K562 (cell line): Measurements from ENCODE around the gene KLRB1. TPM values are rescaled to one million over a fixed set of nuclear protein-coding genes. Genes with fewer than 3 reads are reported as not detected.
A peak's percentile ranks its signal among the peaks of the same experiment; 100 is the strongest.

ENCODE experiments used
- CBX8 ChIP-seq: fragments of 200-600 bp; sonication (generic); IDR thresholded peaks from 2 replicates; pipeline ENCODE4 v1.6.1; 2012; ENCODE audit warnings: borderline replicate concordance, mixed run types, low read depth, mild to moderate bottlenecking, moderate library complexity, mixed read lengths, low read length, control low read depth, inconsistent platforms; ENCODE audit not compliant: poor library complexity, severe bottlenecking; ENCODE audit errors: extremely low read depth
- CHD2 ChIP-seq: IDR thresholded peaks from 2 replicates; pipeline ENCODE4 v1.6.1; 2011; ENCODE audit warnings: low read depth, low read length
- EP400 ChIP-seq: fragments of 450-650 bp; IDR thresholded peaks from 2 replicates; pipeline ENCODE4 v1.6.1; 2017; ENCODE audit warnings: antibody characterized with exemption, mild to moderate bottlenecking, moderate library complexity
- ETV1 ChIP-seq: fragments of 450-650 bp; conservative IDR thresholded peaks from 2 replicates; pipeline ENCODE4 v1.6.1; 2016; ENCODE audit warnings: missing genetic modification characterization, control low read depth, low read depth, missing compliant biosample characterization
- FIP1L1 ChIP-seq: fragments of 200-400 bp; formaldehyde crosslinking; IDR thresholded peaks from 2 replicates; pipeline ENCODE4 v1.6.1; 2018; ENCODE audit warnings: mild to moderate bottlenecking, low read depth, low read length; ENCODE audit not compliant: poor library complexity, severe bottlenecking
- FUS ChIP-seq: fragments of 200-400 bp; formaldehyde crosslinking; optimal IDR thresholded peaks from 2 replicates; pipeline ENCODE3; 2017; ENCODE audit warnings: low read depth, low read length
- HNRNPLL ChIP-seq: fragments of 200-400 bp; formaldehyde crosslinking; IDR thresholded peaks from 2 replicates; pipeline ENCODE4 v1.6.1; 2017; ENCODE audit warnings: low read length, low read depth, mild to moderate bottlenecking; ENCODE audit not compliant: poor library complexity, severe bottlenecking
- HNRNPUL1 ChIP-seq: fragments of 200-400 bp; formaldehyde crosslinking; IDR thresholded peaks from 2 replicates; pipeline ENCODE4 v1.6.1; 2017; ENCODE audit warnings: low read length
- KLF16 ChIP-seq: IDR thresholded peaks from 2 replicates; pipeline ENCODE4 v1.6.1; 2016; ENCODE audit warnings: antibody characterized with exemption
- SPI1 ChIP-seq: IDR thresholded peaks from 2 replicates; pipeline ENCODE4 v1.6.1; 2011; ENCODE audit warnings: low read depth, low read length, control low read depth, borderline replicate concordance
- TAL1 ChIP-seq: fragments of 450-650 bp; IDR thresholded peaks from 2 replicates; pipeline ENCODE4 v1.6.1; 2016; ENCODE audit warnings: mild to moderate bottlenecking
- TGIF2 ChIP-seq: sonication (generic); formaldehyde crosslinking; IDR thresholded peaks from 2 replicates; pipeline ENCODE4 v1.8.1; 2022; ENCODE audit warnings: mild to moderate bottlenecking, missing genetic modification reagents, moderate library complexity
- ZNF263 ChIP-seq: sonication (generic); formaldehyde crosslinking; IDR thresholded peaks from 2 replicates; pipeline ENCODE4 v1.8.0; 2022; ENCODE audit warnings: mild to moderate bottlenecking, missing genetic modification reagents, borderline replicate concordance
- ZNF282 ChIP-seq: sonication (generic); formaldehyde crosslinking; IDR thresholded peaks from 2 replicates; pipeline ENCODE4 v1.8.1; 2023; ENCODE audit warnings: missing genetic modification reagents
- ZNF311 ChIP-seq: fragments of 250-450 bp; sonication (Bioruptor Pico); IDR thresholded peaks from 2 replicates; pipeline ENCODE4 v1.4.0; 2020; ENCODE audit warnings: mild to moderate bottlenecking, moderate library complexity
- polyA plus RNA-seq, 8 experiments: library from polyadenylated mRNA; depleted of rRNA in 4 of 8; stranded (reverse) in 5 of 8; unstranded in 3 of 8; fragments of >200 nt; fragmentation: Nextera tagmentation in 2 of 8; fragmentation: Illumina TruSeq in 1 of 8; extraction: Ambion mirVana in 2 of 8; extraction: Trizol in 1 of 8; gene quantifications; 2 replicates each; pipeline versions ENCODE4 v1.2.1 to v1.2.3, GENCODE V29; 2011 to 2014; ENCODE audit warnings: inconsistent platforms in 1 of 8, missing spikeins in 1 of 8
- total RNA-seq, 7 experiments: library from RNA; depleted of rRNA in 6 of 7; stranded (reverse); fragments of >200 nt in 6 of 7; fragmentation: Illumina TruSeq in 2 of 7; extraction: Trizol in 2 of 7; gene quantifications; 2 replicates each; pipeline versions ENCODE4 v1.2.1 to v1.2.3, GENCODE V29; 2011 to 2021; ENCODE audit warnings: low replicate concordance in 1 of 7
- TF ChIP-seq, protein P1 (sequence below): sonication (generic); formaldehyde crosslinking; IDR thresholded peaks from 2 replicates; pipeline ENCODE4 v1.8.0; 2022; ENCODE audit warnings: mild to moderate bottlenecking, low read depth, missing genetic modification reagents
- TF ChIP-seq, protein P2 (sequence below): fragments of 250-450 bp; sonication (Bioruptor Pico); IDR thresholded peaks from 2 replicates; pipeline ENCODE4 v1.5.0; 2020; ENCODE audit warnings: mild to moderate bottlenecking, borderline replicate concordance
- TF ChIP-seq, protein P3 (sequence below), 2 experiments: IDR thresholded peaks in 1 of 2; conservative IDR thresholded peaks in 1 of 2; 2 replicates each; pipeline ENCODE4 v1.6.1; 2016; ENCODE audit warnings: low read depth in 2 of 2, mild to moderate bottlenecking in 1 of 2, missing compliant biosample characterization in 1 of 2, missing genetic modification characterization in 1 of 2, moderate library complexity in 1 of 2
- TF ChIP-seq, protein P4 (sequence below): sonication (generic); formaldehyde crosslinking; IDR thresholded peaks from 2 replicates; pipeline ENCODE4 v1.8.1; 2023; ENCODE audit warnings: mild to moderate bottlenecking, missing genetic modification reagents

Gene KLRB1
- total and polyA plus RNA-seq, 9 of the 15 experiments (the other 6 are each of a cell fraction or from before 2014, with no cell fraction given), result not detected

DNA sequence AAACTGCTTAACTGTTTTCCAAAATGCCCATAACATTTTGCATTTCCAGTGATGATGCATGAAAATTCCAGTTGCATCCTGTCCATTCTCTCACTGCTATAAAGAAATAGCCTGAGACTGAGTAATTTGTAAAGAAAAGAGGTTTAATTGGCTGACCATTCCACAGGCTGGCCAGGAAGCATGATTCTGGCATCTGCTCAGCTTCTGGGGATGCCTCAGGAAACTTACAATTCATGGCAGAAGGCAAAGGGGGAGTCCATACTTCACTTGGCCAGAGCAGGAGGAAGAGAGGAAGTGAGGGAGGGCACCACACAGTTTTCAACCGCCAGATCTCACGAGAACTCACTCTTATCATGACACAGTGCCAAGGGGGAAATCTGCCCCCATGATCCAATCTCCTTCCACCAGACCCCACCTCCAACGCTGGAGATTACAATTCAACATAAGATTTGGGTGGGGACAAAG is 43.6 kb upstream of the KLRB1 start (continued):
- no peak for TF ChIP-seq CBX8
- TF ChIP-seq SPI1, result peak; percentile 78
- TF ChIP-seq HNRNPLL, result no peak
- TF ChIP-seq CHD2, result peak; percentile 84
- no peak for TF ChIP-seq ZNF282 (CRISPR knock-in tag)
- no peak for TF ChIP-seq EP400
- no peak for TF ChIP-seq ZNF311 (CRISPR knock-in tag)
- TF ChIP-seq TGIF2, result no peak
- no peak for TF ChIP-seq FIP1L1
- TF ChIP-seq, protein P1, sequence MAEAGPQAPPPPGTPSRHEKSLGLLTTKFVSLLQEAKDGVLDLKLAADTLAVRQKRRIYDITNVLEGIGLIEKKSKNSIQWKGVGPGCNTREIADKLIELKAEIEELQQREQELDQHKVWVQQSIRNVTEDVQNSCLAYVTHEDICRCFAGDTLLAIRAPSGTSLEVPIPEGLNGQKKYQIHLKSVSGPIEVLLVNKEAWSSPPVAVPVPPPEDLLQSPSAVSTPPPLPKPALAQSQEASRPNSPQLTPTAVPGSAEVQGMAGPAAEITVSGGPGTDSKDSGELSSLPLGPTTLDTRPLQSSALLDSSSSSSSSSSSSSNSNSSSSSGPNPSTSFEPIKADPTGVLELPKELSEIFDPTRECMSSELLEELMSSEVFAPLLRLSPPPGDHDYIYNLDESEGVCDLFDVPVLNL (CRISPR knock-in tag), result no peak
- no peak for TF ChIP-seq HNRNPUL1
- TF ChIP-seq ETV1 (tag), result peak; percentile 46
- TF ChIP-seq FUS, result no peak
- no peak for TF ChIP-seq KLF16
- TF ChIP-seq, protein P2, sequence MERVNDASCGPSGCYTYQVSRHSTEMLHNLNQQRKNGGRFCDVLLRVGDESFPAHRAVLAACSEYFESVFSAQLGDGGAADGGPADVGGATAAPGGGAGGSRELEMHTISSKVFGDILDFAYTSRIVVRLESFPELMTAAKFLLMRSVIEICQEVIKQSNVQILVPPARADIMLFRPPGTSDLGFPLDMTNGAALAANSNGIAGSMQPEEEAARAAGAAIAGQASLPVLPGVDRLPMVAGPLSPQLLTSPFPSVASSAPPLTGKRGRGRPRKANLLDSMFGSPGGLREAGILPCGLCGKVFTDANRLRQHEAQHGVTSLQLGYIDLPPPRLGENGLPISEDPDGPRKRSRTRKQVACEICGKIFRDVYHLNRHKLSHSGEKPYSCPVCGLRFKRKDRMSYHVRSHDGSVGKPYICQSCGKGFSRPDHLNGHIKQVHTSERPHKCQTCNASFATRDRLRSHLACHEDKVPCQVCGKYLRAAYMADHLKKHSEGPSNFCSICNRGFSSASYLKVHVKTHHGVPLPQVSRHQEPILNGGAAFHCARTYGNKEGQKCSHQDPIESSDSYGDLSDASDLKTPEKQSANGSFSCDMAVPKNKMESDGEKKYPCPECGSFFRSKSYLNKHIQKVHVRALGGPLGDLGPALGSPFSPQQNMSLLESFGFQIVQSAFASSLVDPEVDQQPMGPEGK, result no peak
- TF ChIP-seq, protein P3, sequence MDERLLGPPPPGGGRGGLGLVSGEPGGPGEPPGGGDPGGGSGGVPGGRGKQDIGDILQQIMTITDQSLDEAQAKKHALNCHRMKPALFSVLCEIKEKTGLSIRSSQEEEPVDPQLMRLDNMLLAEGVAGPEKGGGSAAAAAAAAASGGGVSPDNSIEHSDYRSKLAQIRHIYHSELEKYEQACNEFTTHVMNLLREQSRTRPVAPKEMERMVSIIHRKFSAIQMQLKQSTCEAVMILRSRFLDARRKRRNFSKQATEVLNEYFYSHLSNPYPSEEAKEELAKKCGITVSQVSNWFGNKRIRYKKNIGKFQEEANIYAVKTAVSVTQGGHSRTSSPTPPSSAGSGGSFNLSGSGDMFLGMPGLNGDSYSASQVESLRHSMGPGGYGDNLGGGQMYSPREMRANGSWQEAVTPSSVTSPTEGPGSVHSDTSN (CRISPR knock-in tag; IDR thresholded peaks at IDR 0.05; ENCODE audit: low read depth), result no peak
- TF ChIP-seq, protein P3 (tag; conservative IDR thresholded peaks at IDR 0.05; ENCODE audit: low read depth), result no peak
- TF ChIP-seq, protein P4, sequence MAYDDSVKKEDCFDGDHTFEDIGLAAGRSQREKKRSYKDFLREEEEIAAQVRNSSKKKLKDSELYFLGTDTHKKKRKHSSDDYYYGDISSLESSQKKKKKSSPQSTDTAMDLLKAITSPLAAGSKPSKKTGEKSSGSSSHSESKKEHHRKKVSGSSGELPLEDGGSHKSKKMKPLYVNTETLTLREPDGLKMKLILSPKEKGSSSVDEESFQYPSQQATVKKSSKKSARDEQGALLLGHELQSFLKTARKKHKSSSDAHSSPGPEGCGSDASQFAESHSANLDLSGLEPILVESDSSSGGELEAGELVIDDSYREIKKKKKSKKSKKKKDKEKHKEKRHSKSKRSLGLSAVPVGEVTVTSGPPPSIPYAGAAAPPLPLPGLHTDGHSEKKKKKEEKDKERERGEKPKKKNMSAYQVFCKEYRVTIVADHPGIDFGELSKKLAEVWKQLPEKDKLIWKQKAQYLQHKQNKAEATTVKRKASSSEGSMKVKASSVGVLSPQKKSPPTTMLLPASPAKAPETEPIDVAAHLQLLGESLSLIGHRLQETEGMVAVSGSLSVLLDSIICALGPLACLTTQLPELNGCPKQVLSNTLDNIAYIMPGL, result no peak
- TF ChIP-seq ZNF263, result no peak
- TF ChIP-seq TAL1, result peak; percentile 31; the same call in 1 of the 2 replicates
